GM18867 (cell line): ENCODE measurements around the gene KCNIP4.

ENCODE experiments used
- ATAC-seq: cut with Tn5 transposase; IDR thresholded peaks from one replicate; pipeline ENCODE4 v1.9.1; 2021; ENCODE audit warnings: mild to moderate bottlenecking, moderate library complexity; ENCODE audit not compliant: unreplicated experiment

The KCNIP4 gene

DNA sequence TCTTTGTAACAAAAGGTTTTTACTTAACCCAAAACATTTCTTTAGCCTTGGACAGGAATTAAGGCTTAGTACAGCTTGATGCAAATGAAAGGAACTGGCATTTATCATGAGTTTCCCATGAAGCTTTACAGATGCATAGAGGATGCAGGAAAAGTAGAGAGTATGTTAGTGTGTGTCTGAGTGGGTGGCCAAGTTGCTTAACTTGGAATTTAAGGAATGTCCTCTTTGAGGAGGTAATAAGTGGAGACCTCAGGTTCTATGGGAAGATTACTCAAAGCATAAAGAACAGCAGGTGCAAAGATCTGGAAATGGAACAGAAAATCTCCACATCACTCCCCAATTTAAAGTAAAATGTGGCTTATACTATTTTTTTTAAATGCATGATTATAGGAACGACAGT lies 457.9 kb downstream of the KCNIP4 start:
- ATAC-seq = no peak

- ATAC-seq = no peak
Measured at GRCh38 chr4:21476757-21477156, 471.8 kb downstream of the KCNIP4 start.

DNA sequence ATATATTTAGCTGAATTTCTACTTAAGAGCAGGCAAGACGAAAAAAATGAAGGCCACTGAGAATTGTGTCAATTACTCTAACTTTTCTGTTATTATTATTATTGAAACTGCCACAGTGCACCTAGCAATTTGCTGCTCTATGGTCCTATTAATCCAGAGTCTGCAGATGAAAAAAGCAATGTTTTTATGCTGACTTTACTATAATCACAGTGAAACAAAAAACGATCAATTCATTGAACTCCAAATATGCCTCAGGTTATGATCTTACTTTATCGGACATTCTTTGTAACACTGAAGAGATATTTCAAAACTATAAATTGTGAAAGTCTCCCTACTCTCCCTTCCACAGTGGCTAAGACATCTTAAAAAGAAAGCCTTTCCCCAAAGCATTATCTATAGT lies 474.4 kb downstream of the KCNIP4 start:
- ATAC-seq = no peak

GRCh38 chr4:21470535-21470934 lies 478.0 kb downstream of the KCNIP4 start:
- ATAC-seq = no peak

GRCh38 chr4:21469438-21470300 lies 478.9 kb downstream of the KCNIP4 start:
- no peak for ATAC-seq

GRCh38 chr4:21467551-21467950 lies 481.0 kb downstream of the KCNIP4 start:
- ATAC-seq = no peak

- ATAC-seq = no peak
Measured at GRCh38 chr4:21457086-21457840, 491.3 kb downstream of the KCNIP4 start.

- ATAC-seq = no peak
Measured at GRCh38 chr4:21454831-21455230, 493.7 kb downstream of the KCNIP4 start.

DNA sequence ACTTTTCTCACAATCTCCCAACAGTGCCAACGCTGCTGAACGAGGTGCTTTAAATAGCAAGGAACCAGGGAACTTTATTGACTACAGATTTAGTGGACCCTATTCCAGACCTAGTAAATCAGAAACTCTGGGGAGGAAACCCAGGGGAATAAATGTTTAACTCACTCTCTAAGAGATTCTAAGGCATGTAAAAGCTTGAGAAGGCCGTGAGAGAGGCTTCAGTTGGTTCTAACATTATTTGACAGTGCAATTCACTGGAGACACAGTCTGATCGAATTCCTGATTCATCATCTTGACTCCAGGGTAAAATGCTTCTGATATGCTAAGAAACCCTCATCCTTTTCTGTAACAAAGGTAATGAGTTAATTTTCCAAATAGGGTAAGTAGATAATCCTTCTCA lies 494.4 kb downstream of the KCNIP4 start:
- no peak for ATAC-seq

DNA sequence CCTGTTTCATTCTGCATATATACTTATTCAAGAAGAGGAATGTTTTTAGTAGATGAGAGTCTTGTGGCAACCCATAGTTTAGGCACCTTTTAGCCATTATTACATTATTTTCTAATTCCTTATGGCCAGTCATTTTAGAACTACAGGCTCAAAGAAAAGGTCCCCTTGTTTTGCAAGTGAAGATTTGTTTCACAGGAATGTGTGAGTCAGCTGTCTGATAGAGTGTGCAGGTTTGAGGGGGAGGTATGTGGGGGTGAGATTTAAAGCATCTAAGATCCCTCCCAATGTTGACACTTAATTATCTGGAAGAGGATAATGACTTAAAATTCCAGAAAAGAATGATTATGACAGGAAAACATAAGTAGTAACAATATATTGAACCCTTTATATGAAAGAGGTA lies 495.6 kb downstream of the KCNIP4 start:
- no peak for ATAC-seq

- no peak for ATAC-seq
Measured at GRCh38 chr4:21451032-21451431, 497.5 kb downstream of the KCNIP4 start.

GRCh38 chr4:21450331-21450730 lies 498.2 kb downstream of the KCNIP4 start:
- no peak for ATAC-seq

DNA sequence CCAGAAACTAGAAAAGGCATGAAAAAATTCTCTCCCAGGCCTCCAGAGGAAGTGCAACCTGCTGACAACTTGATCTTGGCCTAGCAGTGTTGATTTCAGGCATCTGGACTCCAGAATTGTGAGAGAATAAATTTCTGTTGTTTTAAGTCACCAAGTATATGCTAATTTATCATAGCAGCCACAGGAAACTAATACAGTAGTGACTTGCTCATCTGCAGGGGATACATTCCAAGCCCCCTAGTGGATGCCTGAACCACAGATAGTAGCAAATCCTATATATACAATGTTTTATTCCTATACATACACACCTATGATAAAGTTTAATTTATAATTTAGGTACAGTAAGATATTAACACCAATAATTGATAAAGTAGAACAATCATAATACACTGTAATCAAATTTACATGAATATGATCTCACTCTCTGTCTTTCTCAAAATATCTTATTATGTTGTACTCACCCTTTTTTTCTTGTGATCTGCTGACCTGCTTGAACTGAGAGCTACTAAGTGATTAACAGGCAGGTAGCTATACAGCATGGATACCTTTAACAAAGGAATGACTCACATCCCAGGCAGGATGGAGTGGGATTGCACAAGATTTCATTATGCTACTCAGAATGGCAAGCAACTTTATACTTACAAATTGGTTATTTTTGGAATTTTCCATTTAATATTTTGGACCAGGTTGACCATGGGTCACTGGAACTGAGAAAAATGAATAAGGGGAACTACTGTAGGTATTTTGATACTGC lies 501.1 kb downstream of the KCNIP4 start:
- ATAC-seq = no peak

DNA sequence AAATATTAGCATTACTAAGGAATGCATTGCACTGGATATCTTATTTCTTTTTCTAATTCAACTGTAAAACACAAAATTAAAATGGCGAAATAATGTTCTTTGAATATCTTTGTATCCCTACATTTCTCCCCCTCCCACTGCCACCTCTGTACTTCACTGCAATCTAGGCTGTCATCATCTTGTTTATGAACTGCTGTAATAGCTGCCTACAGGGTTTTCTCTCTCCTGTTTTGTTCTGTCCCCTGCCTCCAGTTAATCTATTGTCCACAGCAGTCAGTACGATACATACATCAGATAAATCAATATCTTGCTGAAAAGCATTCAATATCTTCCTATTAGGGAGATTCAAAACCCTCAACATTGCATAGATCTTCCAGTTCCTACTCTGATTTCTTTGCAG lies 528.4 kb downstream of the KCNIP4 start:
- ATAC-seq = no peak

DNA sequence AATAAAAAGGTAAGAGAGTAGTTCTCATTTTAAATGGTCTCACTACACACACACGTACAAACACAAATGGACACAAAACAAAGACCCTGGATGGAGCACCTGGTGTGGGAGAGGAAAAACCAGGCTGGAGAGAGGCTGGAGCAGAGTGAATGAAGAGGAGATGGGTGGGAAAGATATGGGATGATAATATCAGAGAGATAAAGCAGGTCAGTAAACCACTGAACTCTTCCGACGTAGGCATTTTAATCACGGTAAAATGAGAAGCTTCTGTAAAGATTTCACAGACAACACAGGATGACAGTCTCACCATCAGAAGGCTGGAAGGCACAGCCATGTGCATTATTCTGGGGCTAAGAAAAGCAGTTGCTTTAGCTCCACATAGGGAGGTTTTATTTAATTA lies 532.8 kb downstream of the KCNIP4 start:
- ATAC-seq = no peak

DNA sequence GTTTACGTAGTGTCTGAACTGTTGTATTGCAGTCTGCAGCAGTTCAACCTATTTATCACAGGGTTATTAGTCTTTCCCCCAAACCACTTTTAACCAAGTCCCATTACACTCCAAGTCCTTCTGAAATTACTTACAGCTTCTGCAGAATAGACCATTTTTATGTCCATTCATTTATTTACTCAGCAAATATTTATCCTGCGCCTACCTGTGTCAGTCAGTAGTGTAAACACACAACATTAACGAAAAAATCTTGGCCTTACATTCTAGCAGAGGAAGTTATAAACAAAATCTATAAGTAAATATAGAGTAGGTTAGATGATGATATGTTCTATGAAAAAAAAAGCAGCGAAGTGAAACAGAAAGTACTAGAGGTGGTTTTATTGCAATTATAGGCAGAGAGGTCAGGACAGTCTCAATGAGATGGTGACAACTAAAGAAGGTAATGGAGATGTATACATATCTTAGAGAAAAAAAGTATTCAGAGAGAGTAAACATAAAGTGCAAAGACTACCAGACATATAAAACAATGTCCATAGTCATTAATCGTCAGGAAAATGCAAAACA lies 534.7 kb downstream of the KCNIP4 start:
- no peak for ATAC-seq

- ATAC-seq = no peak
Measured at GRCh38 chr4:21411086-21411485, 537.5 kb downstream of the KCNIP4 start.

- no peak for ATAC-seq
Measured at GRCh38 chr4:21410372-21410771, 538.2 kb downstream of the KCNIP4 start.

GRCh38 chr4:21387683-21388082 lies 560.9 kb downstream of the KCNIP4 start:
- ATAC-seq = no peak

GRCh38 chr4:21386166-21386780 lies 562.3 kb downstream of the KCNIP4 start:
- no peak for ATAC-seq

DNA sequence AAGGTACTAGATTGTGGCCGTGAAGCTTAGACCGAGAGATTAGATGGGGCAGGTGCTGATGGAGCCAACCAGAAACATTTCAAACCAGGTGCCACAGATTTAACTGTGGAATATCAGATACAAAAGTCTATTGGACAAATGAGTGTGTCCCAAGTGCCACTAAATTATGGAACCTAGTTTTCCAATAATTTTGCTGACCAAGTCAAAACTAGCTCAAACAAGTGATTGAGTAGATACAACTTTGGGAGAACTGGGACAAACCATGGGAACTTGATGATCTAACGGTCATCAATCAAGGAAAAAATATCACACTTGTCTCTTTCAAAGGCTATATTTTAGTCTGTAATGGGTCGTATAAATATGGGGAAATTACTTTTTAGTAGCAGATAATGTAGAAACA lies 562.9 kb downstream of the KCNIP4 start:
- ATAC-seq = no peak
